HUES48 (cell line): Measurements from ENCODE around the gene MRPS27.

Source experiments
- H3K27ac ChIP-seq: one replicate; pipeline ENCODE4 v1.7.0; 2013; ENCODE audit warnings: low read depth, low read length, inconsistent platforms
- H3K27me3 ChIP-seq: 2 replicates; pipeline ENCODE4 v1.6.1; 2013; ENCODE audit warnings: mild to moderate bottlenecking, low read length; ENCODE audit not compliant: control insufficient read depth, insufficient read depth
- H3K36me3 ChIP-seq: 2 replicates; pipeline ENCODE4 v1.6.1; 2013; ENCODE audit warnings: low read length; ENCODE audit not compliant: control insufficient read depth, insufficient read depth
- H3K4me1 ChIP-seq: 2 replicates; pipeline ENCODE4 v1.6.1; 2013; ENCODE audit warnings: mild to moderate bottlenecking, low read length; ENCODE audit not compliant: control insufficient read depth, insufficient read depth
- H3K4me3 ChIP-seq: 2 replicates; pipeline ENCODE4 v1.5.1; 2013; ENCODE audit warnings: mild to moderate bottlenecking, low read depth, low read length
- H3K9ac ChIP-seq: 2 replicates; pipeline ENCODE4 v1.6.1; 2013; ENCODE audit warnings: mild to moderate bottlenecking, low read depth, low read length, moderate library complexity
- H3K9me3 ChIP-seq: 2 replicates; pipeline ENCODE4 v1.6.1; 2013; ENCODE audit warnings: low read length; ENCODE audit not compliant: control insufficient read depth, insufficient read depth

Gene MRPS27

GRCh38 chr5:72202331-72202825 lies 117.7 kb downstream of the MRPS27 start:
- H3K27ac ChIP-seq, result no peak overlapping the region
- no peaks in the 10 kb centered on the region for H3K4me1 ChIP-seq
- H3K27me3 ChIP-seq, result no peaks in the 10 kb centered on the region
- peaks cover 99% of the 10 kb centered on the region for H3K36me3 ChIP-seq
- H3K4me3 ChIP-seq, result no peak overlapping the region
- no peak overlapping the region for H3K9ac ChIP-seq
- H3K9me3 ChIP-seq, result no peaks in the 10 kb centered on the region

GRCh38 chr5:72199681-72200080 lies 120.4 kb downstream of the MRPS27 start:
- Histone ChIP-seq H3K27me3 (no peaks in the 10 kb centered on the region), H3K9me3 (no peaks in the 10 kb centered on the region)

DNA sequence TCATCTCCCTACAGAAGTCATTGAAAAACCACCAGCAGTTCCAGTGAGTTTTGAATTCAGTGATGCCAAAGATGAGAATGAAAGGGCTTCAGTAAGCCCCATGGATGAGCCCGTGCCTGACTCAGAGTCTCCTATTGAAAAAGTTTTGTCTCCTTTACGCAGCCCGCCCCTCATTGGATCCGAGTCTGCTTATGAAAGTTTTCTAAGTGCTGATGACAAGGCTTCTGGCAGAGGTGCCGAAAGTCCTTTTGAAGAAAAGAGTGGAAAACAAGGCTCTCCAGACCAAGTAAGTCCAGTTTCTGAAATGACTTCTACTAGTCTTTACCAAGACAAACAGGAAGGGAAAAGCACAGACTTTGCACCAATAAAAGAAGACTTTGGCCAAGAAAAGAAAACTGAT lies 122.6 kb downstream of the MRPS27 start:
- H3K4me1 ChIP-seq, result no peaks in the 10 kb centered on the region
- H3K27ac ChIP-seq, result no peak overlapping the region
- peaks cover 97% of the 10 kb centered on the region for H3K36me3 ChIP-seq
- H3K4me3 ChIP-seq, result no peak overlapping the region
- no peaks in the 10 kb centered on the region for H3K27me3 ChIP-seq
- no peak overlapping the region for H3K9ac ChIP-seq
- H3K9me3 ChIP-seq, result no peaks in the 10 kb centered on the region

More at GRCh38 chr5:72199681-72200080, 120.4 kb downstream of the MRPS27 start:
- Histone ChIP-seq H3K27ac (no peak overlapping the region), H3K36me3 (peaks cover 99% of the 10 kb centered on the region), H3K9ac (no peak overlapping the region), H3K4me3 (no peak overlapping the region), H3K4me1 (no peaks in the 10 kb centered on the region)

DNA sequence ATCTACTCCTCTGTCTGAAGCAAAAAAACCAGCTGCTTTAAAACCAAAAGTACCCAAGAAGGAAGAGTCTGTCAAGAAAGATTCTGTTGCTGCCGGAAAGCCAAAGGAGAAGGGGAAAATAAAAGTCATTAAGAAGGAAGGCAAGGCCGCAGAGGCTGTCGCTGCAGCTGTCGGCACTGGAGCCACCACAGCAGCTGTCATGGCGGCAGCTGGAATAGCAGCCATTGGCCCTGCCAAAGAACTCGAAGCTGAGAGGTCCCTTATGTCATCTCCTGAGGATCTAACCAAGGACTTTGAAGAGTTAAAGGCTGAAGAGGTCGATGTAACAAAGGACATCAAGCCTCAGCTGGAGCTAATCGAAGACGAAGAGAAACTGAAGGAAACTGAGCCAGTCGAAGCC lies 124.5 kb downstream of the MRPS27 start:
- Histone ChIP-seq H3K9me3 (no peaks in the 10 kb centered on the region), H3K36me3 (peaks cover 97% of the 10 kb centered on the region), H3K4me3 (no peak overlapping the region), H3K9ac (no peak overlapping the region), H3K27ac (no peak overlapping the region), H3K27me3 (no peaks in the 10 kb centered on the region), H3K4me1 (no peaks in the 10 kb centered on the region)

GRCh38 chr5:72194846-72195245 lies 125.2 kb downstream of the MRPS27 start:
- Histone ChIP-seq H3K9ac (no peak overlapping the region), H3K9me3 (no peaks in the 10 kb centered on the region), H3K36me3 (peaks cover 97% of the 10 kb centered on the region), H3K4me1 (no peaks in the 10 kb centered on the region), H3K27ac (no peak overlapping the region), H3K27me3 (no peaks in the 10 kb centered on the region), H3K4me3 (no peak overlapping the region)

- no peak overlapping the region for H3K9ac ChIP-seq
- H3K36me3 ChIP-seq, result peaks cover 96% of the 10 kb centered on the region
- no peak overlapping the region for H3K27ac ChIP-seq
- no peaks in the 10 kb centered on the region for H3K9me3 ChIP-seq
- no peaks in the 10 kb centered on the region for H3K4me1 ChIP-seq
- H3K4me3 ChIP-seq, result no peak overlapping the region
- no peaks in the 10 kb centered on the region for H3K27me3 ChIP-seq
Measured at GRCh38 chr5:72191404-72191803, 128.6 kb downstream of the MRPS27 start.

GRCh38 chr5:72189146-72189545 lies 130.9 kb downstream of the MRPS27 start:
- Histone ChIP-seq H3K9me3 (no peaks in the 10 kb centered on the region), H3K27ac (no peak overlapping the region), H3K4me3 (no peak overlapping the region), H3K4me1 (no peaks in the 10 kb centered on the region), H3K9ac (no peak overlapping the region), H3K27me3 (no peaks in the 10 kb centered on the region), H3K36me3 (peaks cover 93% of the 10 kb centered on the region)

GRCh38 chr5:72188166-72188565 lies 131.9 kb downstream of the MRPS27 start:
- peaks cover 5% of the 10 kb centered on the region for H3K4me1 ChIP-seq
- H3K9me3 ChIP-seq, result no peaks in the 10 kb centered on the region

DNA sequence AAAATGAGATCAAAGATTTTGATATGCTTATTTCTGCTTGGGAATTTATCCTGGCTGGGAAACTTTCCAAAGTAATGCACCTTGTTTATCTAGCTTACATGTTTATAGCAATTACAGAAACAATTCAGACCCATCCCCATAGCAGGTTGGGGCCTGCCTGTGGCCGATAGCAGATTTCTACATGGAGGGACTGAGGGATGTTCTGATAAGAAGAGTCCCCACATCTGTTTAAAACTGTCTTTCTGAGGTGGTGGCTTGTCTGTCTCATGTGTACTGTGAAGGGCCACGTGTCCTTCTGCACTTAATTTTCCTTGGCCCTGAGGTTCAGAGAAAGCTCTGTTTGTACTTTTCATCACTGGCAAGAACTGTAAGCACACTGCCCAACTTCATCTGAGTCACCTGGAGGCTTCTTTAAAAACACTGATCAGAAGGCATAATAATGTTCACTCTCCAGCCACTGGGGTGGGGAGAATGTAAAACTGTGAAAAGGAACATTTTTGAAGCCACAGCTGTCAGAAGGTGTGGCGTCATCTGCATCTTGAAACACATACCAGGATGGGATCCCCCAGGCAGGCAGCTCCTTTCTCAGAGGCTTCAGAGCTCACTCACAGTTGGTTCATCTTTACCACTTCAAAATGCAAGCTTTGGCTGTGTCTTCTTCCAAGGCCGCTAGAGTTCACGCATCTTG lies 132.5 kb downstream of the MRPS27 start:
- H3K27ac ChIP-seq, result no peak overlapping the region
- H3K4me1 ChIP-seq, result peaks cover 11% of the 10 kb centered on the region
- peaks cover 89% of the 10 kb centered on the region for H3K36me3 ChIP-seq
- H3K9me3 ChIP-seq, result no peaks in the 10 kb centered on the region
- no peak overlapping the region for H3K4me3 ChIP-seq
- H3K9ac ChIP-seq, result no peak overlapping the region
- H3K27me3 ChIP-seq, result no peaks in the 10 kb centered on the region

More at GRCh38 chr5:72188166-72188565, 131.9 kb downstream of the MRPS27 start:
- H3K27ac ChIP-seq, result no peak overlapping the region
- peaks cover 94% of the 10 kb centered on the region for H3K36me3 ChIP-seq
- H3K9ac ChIP-seq, result no peak overlapping the region
- no peak overlapping the region for H3K4me3 ChIP-seq
- no peaks in the 10 kb centered on the region for H3K27me3 ChIP-seq

DNA sequence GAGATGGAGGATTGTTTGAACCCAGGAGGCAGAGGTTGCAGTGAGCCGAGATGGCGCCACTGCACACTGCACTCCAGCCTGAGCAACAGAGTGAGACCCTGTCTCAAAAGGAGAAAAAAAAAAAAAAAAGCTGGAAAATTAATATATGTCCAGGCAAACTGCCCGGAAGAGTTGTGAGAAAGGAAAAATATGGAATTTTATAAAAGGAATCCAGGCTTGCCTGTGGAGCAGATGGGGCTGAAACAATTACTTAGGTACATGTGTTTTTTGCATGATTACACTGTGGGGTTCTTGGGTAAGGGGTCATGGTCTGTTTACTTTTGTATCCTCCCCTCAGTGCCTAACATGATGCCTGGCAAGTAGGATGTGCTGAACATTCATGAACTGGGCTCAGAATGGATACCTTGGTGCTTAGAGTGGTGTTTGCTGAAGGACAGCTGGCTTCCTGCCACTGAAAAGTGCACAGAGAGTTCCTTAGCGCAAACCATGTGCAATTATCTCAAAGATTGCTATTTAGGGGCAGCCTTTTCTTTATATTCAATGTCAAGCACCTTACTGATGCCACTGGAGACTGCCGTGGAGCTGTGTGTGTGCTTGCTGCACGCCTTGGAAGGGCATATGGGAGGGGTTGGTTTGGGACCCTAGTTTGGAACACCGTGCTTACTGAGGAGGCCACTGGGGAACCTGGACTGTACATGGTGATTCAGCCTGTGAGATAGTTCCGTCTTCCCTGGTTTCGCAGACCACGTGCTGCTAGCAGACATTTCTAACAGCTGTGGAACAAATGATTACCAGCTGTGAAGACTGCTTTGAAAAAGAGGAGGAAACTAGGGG lies 134.3 kb downstream of the MRPS27 start:
- Histone ChIP-seq H3K36me3 (peaks cover 72% of the 10 kb centered on the region), H3K9me3 (no peaks in the 10 kb centered on the region), H3K4me3 (no peak overlapping the region), H3K9ac (no peak overlapping the region), H3K4me1 (peaks cover 17% of the 10 kb centered on the region), H3K27ac (no peak overlapping the region), H3K27me3 (no peaks in the 10 kb centered on the region)

DNA sequence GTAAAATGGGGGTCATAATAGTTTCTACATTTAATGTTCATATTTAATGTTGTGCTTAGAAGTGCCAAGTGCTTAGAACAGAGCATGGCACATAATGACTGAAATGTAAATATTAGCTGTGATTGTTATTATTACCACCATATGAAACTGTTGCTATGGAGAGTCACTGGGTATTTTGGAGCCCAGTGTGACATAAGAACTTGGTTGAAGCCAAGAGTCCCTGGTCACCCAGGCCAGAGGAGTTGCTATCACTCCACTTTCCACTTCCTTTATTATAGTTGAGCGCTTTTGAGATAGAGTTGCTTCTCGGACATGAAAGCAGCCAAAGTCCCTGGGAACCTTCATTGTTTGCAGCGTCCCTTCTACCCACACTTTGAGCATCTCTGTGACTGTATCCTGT lies 135.6 kb downstream of the MRPS27 start:
- H3K36me3 ChIP-seq, result peaks cover 59% of the 10 kb centered on the region
- H3K27ac ChIP-seq, result no peak overlapping the region
- H3K4me1 ChIP-seq, result peaks cover 17% of the 10 kb centered on the region

More for the DNA sequence above, 135.6 kb downstream of the MRPS27 start:
- Histone ChIP-seq H3K9ac (no peak overlapping the region), H3K4me3 (no peak overlapping the region), H3K27me3 (no peaks in the 10 kb centered on the region), H3K9me3 (no peaks in the 10 kb centered on the region)
